Lung (tissue), 12 donors: ENCODE data around the gene AFAP1. TPM values are rescaled to one million over a fixed set of nuclear protein-coding genes. Genes with fewer than 3 reads are reported as not detected.

Source experiments
- ATAC-seq: fragments of 200-7000 bp; cut with Tn5 transposase; one replicate; pipeline ENCODE4 v1.9.1; 2020; ENCODE audit warnings: moderate number of reproducible peaks; ENCODE audit not compliant: insufficient read depth, low FRiP score
- DNase-seq, 3 donors: peaks; one replicate each; pipeline ENCODE4 v3.0.0-alpha.2; 2013 to 2017
- H3K27ac ChIP-seq, 2 donors: one replicate each; pipeline ENCODE4 v1.5.1; 2013; ENCODE audit warnings: mild to moderate bottlenecking in 2 of 2, moderate library complexity in 2 of 2, control low read depth in 1 of 2, inconsistent platforms in 1 of 2, low read depth in 1 of 2, low read length in 1 of 2
- H3K27me3 ChIP-seq, 3 donors: one replicate each; pipeline ENCODE4 v1.5.1; 2013; ENCODE audit warnings: low read length in 2 of 3; ENCODE audit not compliant: control insufficient read depth in 3 of 3, insufficient read depth in 3 of 3
- H3K36me3 ChIP-seq, 4 donors: one replicate each; pipeline ENCODE4 v1.5.1; 2013; ENCODE audit warnings: low read length in 4 of 4, mild to moderate bottlenecking in 1 of 4, moderate library complexity in 1 of 4; ENCODE audit not compliant: control insufficient read depth in 4 of 4, insufficient read depth in 4 of 4
- H3K4me1 ChIP-seq, 5 donors: one replicate each; pipeline ENCODE4 v1.5.1; 2013; ENCODE audit warnings: low read length in 5 of 5, mild to moderate bottlenecking in 2 of 5, moderate library complexity in 1 of 5; ENCODE audit not compliant: control insufficient read depth in 5 of 5, insufficient read depth in 5 of 5
- H3K4me3 ChIP-seq: one replicate; pipeline ENCODE4 v1.5.1; 2013; ENCODE audit warnings: mild to moderate bottlenecking, control low read depth, moderate library complexity
- H3K9ac ChIP-seq, 2 donors: one replicate each; pipeline ENCODE4 v1.5.1; 2013; ENCODE audit warnings: low read length in 2 of 2, control low read depth in 1 of 2; ENCODE audit not compliant: insufficient read depth in 1 of 2
- H3K9me3 ChIP-seq, 4 donors: one replicate each; pipeline ENCODE4 v1.5.1; 2013; ENCODE audit warnings: low read length in 3 of 4, mild to moderate bottlenecking in 1 of 4, moderate library complexity in 1 of 4; ENCODE audit not compliant: control insufficient read depth in 4 of 4, insufficient read depth in 3 of 4
- WGBS, 2 donors: extraction: QIAGEN DNeasy Blood & Tissue Kit; methylation state at CpG; one replicate each; pipeline ENCODE4 v1.1.7; 2013; 5-methylcytosine and 5-hydroxymethylcytosine counted together
- polyA plus RNA-seq, 2 donors: library from polyadenylated mRNA; stranded (reverse); fragments of 200-250 nt; gene quantifications; one replicate each; pipeline ENCODE4 v1.2.1, GENCODE V29; 2013
- total RNA-seq, 2 donors: library from RNA; depleted of rRNA in 1 of 2; stranded (reverse); fragments of >200 nt in 1 of 2; gene quantifications; one replicate each; pipeline ENCODE4 v1.2.1, GENCODE V29; 2014 to 2021
- TF ChIP-seq, protein P1 (sequence below): IDR thresholded peaks from 2 replicates; pipeline ENCODE4 v1.5.1; 2012; ENCODE audit warnings: mild to moderate bottlenecking; ENCODE audit errors: control extremely low read depth, extremely low read depth
- donor health status: control.
- donor health status: control.
- donor health status: Bipolar disorder and iron deficiency.
- donor health status: healthy.
- donor health status: DM: yes; HTN: yes; CAD: no.

The AFAP1 gene
- total and polyA plus RNA-seq, 4 donors = 5.3 to 34.1 (median 12.3) TPM

DNA sequence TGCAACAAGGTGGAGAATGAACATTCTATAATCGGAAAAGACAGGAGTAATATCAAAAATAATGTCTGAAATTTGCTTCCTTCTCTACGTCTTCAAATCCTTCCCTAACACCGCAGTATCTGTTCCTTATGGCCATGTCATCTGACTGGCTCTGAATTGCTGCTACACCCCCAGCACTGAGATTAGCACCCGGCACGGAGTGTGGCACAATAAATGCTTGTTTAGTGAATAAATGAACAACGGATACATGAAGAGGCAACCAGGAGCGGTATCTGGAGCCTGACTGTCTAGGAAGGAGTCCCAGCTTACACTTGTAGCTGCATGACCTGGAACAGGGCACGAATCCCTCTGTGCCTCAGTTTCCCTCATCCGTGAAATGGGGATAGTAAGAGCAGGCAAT, 164.3 kb downstream of the AFAP1 start:
- Histone ChIP-seq H3K9me3 (no peaks in the 10 kb centered on the region), H3K9ac (no peak overlapping the region), H3K27ac (no peak overlapping the region), H3K27me3 (no peaks in the 10 kb centered on the region), H3K4me3 (no peak overlapping the region), H3K4me1 (peaks cover 0 to 22% (median 11%) of the 10 kb centered on the region in 5 donors), H3K36me3 (peaks cover 0 to 32% (median 26%) of the 10 kb centered on the region in 4 donors)
- DNase-seq (no peak), ATAC-seq (no peak)
- 92 to 95% methylated on average over 9 of the region's 9 CpGs for WGBS, 2 donors
- TF ChIP-seq, protein P1, sequence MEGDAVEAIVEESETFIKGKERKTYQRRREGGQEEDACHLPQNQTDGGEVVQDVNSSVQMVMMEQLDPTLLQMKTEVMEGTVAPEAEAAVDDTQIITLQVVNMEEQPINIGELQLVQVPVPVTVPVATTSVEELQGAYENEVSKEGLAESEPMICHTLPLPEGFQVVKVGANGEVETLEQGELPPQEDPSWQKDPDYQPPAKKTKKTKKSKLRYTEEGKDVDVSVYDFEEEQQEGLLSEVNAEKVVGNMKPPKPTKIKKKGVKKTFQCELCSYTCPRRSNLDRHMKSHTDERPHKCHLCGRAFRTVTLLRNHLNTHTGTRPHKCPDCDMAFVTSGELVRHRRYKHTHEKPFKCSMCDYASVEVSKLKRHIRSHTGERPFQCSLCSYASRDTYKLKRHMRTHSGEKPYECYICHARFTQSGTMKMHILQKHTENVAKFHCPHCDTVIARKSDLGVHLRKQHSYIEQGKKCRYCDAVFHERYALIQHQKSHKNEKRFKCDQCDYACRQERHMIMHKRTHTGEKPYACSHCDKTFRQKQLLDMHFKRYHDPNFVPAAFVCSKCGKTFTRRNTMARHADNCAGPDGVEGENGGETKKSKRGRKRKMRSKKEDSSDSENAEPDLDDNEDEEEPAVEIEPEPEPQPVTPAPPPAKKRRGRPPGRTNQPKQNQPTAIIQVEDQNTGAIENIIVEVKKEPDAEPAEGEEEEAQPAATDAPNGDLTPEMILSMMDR = no peak

GRCh38 chr4:7774301-7775294, 165.1 kb downstream of the AFAP1 start:
- Histone ChIP-seq H3K36me3 (peaks cover 0 to 38% (median 29%) of the 10 kb centered on the region in 4 donors), H3K27ac (no peak overlapping the region), H3K9ac (no peak overlapping the region), H3K27me3 (no peaks in the 10 kb centered on the region), H3K4me1 (peaks cover 0 to 14% (median 8%) of the 10 kb centered on the region in 5 donors), H3K9me3 (no peaks in the 10 kb centered on the region), H3K4me3 (no peak overlapping the region)
- DNase-seq (no peak), ATAC-seq (no peak)
- 94 to 95% methylated on average over 22 of the region's 22 CpGs for WGBS, 2 donors
- TF ChIP-seq, protein P1 = no peak

DNA sequence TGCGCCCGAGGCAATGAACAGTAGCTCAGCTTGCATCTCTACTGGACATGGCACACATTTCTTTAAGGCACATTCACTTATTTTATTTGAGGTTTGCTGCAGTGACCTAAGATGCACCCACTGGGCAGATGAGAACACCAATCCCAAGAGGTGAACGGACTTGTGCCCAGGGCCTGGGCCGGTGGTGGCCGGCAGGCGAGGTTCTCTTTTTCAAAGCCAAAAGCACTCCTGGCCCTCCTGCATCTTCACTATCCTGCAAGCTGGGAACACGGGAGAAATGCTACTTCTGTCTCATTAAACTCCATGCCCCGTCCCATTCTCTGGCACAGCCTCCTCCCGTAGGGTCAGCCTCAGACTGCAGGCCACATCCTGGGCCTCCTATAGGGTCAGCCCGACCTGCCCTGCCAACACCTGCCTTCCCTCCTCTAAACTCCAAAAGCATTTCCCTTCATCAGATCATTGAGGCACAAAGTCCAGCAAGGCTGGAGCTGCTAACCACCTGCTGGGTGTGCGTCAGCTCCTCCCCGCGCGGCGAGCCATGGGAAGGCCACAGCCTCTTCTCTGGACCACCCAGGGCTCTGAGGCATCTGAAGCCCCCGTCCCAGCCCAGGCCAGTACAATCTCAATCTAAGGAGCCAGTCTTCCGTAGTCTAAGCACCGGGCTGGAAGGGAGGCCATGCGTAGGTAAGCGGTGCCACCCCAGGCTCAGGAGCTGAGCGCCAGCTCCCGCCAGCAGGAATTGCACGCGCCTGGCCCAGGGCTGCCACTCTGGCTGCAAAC, 166.1 kb downstream of the AFAP1 start:
- no peak for ATAC-seq
- no peaks in the 10 kb centered on the region for H3K27me3 ChIP-seq
- no peak for DNase-seq
- peaks cover 0 to 43% (median 32%) of the 10 kb centered on the region in 4 donors for H3K36me3 ChIP-seq
- H3K9ac ChIP-seq = no peak overlapping the region
- H3K4me3 ChIP-seq = no peak overlapping the region
- WGBS, 2 donors = 95 to 98% methylated on average over 24 of the region's 24 CpGs
- TF ChIP-seq, protein P1 = no peak
- no peak overlapping the region for H3K27ac ChIP-seq
- no peaks in the 10 kb centered on the region for H3K9me3 ChIP-seq
- peaks cover 0 to 4% (median 3%) of the 10 kb centered on the region in 5 donors for H3K4me1 ChIP-seq
